ENCODE data around the gene GIPR. TPM values are rescaled to one million over a fixed set of nuclear protein-coding genes. Genes with fewer than 3 reads are reported as not detected.

Gene GIPR
- total and polyA plus RNA-seq, 10 of the 15 experiments (the other 5 are each of a cell fraction or from before 2014, with no cell fraction given) = 1.7 to 26.3 (median 13.7) TPM

- Histone ChIP-seq H3K9ac (ENCODE audit: control insufficient read depth, insufficient read depth, low read length) (no peak overlapping the region), H3K4me3 (no peak overlapping the region), H4K20me1 (ENCODE audit: control insufficient read depth, insufficient read depth) (no peaks in the 10 kb centered on the region), H3K4me2 (ENCODE audit: control insufficient read depth, insufficient read depth) (no peak overlapping the region), H3K9me3 (replicated peaks; ENCODE audit: control insufficient read depth, insufficient read depth, low read length) (no peaks in the 10 kb centered on the region), H3K79me2 (ENCODE audit: control insufficient read depth, insufficient read depth, low read length) (peaks cover 11% of the 10 kb centered on the region), H3K36me3 (ENCODE audit: control insufficient read depth in 2 of 2, insufficient read depth in 2 of 2, low read length in 1 of 2) (no peaks in the 10 kb centered on the region; a peak in 1 of 4 replicates), H3K27ac (ENCODE audit: control insufficient read depth, insufficient read depth) (no peak overlapping the region), H3K27me3 (replicated peaks in 1 of 2; ENCODE audit: control insufficient read depth in 2 of 2, insufficient read depth in 2 of 2, low read length in 1 of 2) (no peaks in the 10 kb centered on the region), H3K4me1 (ENCODE audit: control insufficient read depth, insufficient read depth, low read length) (peaks cover 21% of the 10 kb centered on the region), H2AFZ (ENCODE audit: control insufficient read depth, low read depth, low read length) (no peak overlapping the region)
- no peak for FAIRE-seq
- POLR2A ChIA-PET = interaction anchor here (0.6 to 0.9 kb wide), 2 partner anchors 9 to 31 kb away, joined by 3 to 9 read pairs; no protein-coding TSS in a partner anchor
- WGBS (ENCODE audit: insufficient coverage, insufficient replicate concordance, low lambda C conversion rate, missing lambda C conversion rate) = 66% methylated on average over 2 of the region's 2 CpGs
- no peak for DNase-seq (ENCODE audit: low read depth, low spot score)
- intact Hi-C loops (cut with micrococcal nuclease; ENCODE audit: unreplicated experiment) = no loop called here
- TSS peak; percentile 51 for BruUV-seq (replicated peaks)
- TF ChIP-seq STAT1 (conservative IDR thresholded peaks at IDR 0.05) (no peak), TCF3 (IDR thresholded peaks at IDR 0.05; ENCODE audit: borderline replicate concordance, insufficient read depth, low read depth, low read length) (no peak), HDAC2 (IDR thresholded peaks at IDR 0.05) (no peak), CREB1 (IDR thresholded peaks at IDR 0.05; ENCODE audit: low read depth) (no peak), ZNF207 (IDR thresholded peaks at IDR 0.05; ENCODE audit: borderline replicate concordance) (no peak), ZBED1 (IDR thresholded peaks at IDR 0.05; ENCODE audit: borderline replicate concordance) (no peak), SP1 (IDR thresholded peaks at IDR 0.05; ENCODE audit: low read depth, low read length) (no peak), PAX5 (IDR thresholded peaks at IDR 0.05; ENCODE audit: borderline replicate concordance, low read depth, low read length) (no peak)
- CTCF ChIA-PET = interaction anchor here (0.7 kb wide), 1 partner anchor 31 kb away, joined by 4 read pairs; no protein-coding TSS in a partner anchor
- no peak for ATAC-seq
- in situ Hi-C loops (cut with MboI) = no loop called here
- RAD21 ChIA-PET (ENCODE audit: unreplicated experiment) = interaction anchor here (0.6 to 0.7 kb wide), 2 partner anchors 9 to 64 kb away, joined by 3 read pairs; no protein-coding TSS in a partner anchor
- SMC1A ChIA-PET (ENCODE audit: uncharacterized antibody, unreplicated experiment) = no interaction called here
Observed at GRCh38 chr19:45636902-45637301, 31.1 kb upstream of the GIPR start.
